Pons (tissue), 1 donor: ENCODE data around the gene PPP1R36.
"Not testable (repeated sequence)": the region's sequence is repeated elsewhere in the genome, so short reads cannot be mapped to it uniquely, and the experiment has no call there.

ENCODE experiments used
- DNase-seq: peaks from one replicate; pipeline ENCODE4 v3.0.0-alpha.2; 2016; ENCODE audit warnings: low spot score

PPP1R36 gene, protein sequence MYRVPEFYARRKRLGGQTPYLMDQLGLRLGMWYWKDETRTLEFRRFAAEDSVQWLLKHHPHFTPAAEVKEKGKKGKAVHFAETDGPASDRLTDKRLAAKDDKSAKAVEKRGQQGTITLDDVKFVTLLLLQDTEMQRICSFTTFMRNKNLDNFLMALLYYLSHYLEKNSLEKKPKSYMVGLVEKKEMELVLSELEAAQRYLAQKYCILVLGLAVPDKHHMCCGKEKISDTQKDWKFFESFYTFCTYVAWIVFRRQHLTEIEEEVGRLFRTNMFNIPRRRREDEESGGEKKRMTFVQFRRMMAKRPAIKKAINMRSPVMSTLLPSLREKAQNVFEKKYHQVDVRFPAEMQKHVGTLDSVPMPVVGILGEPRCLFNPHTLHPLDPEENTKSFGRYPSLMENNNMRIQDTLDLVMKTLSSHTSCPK

DNA sequence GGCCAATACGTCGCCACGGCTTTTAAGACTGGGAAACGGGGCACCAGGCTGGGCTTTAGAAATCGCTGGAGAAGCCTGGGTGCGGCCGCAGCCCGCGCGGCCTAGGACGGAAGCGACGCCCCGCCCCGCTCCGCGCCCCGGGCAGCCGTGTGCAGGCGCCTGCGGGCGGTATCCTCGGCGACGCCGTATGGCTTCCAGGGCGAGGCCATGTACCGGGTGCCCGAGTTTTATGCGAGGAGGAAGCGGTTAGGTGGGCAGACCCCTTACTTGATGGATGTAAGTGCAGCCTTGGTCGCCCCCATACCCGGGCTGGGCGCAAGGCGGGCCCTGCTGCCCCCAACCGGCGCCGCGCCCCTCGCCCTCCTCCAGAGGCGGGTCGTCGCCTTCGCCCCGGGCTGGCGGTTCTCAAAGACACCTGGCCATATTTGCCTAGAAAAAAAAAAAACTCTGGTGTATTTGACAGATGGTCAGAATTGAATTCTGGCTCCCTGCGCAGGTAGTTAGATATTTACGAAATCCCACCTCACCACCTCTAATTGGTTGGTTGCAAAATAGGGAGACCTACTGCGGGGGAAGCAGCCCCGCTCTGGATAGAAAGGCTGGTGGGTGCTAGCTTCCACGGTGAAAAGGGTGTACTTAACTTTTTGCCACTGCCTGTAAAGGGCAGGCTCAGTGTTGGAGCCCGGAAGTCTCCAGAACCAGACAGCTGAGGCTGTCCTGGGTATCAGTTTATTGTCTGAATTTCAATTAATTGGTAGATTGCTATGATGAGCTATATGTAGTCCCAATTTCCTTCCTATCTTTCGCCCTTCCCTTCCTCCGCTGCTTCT is at the start of gene PPP1R36:
Gene PPP1R36 (plus strand): TSS at position 171 of the 830 bp plus-strand sequence. CDS start 37 bp downstream, at position 208.
- no peak for DNase-seq

GRCh38 chr14:64500088-64500487 is 49.7 kb upstream of the PPP1R36 start:
- DNase-seq, result no peak

DNA sequence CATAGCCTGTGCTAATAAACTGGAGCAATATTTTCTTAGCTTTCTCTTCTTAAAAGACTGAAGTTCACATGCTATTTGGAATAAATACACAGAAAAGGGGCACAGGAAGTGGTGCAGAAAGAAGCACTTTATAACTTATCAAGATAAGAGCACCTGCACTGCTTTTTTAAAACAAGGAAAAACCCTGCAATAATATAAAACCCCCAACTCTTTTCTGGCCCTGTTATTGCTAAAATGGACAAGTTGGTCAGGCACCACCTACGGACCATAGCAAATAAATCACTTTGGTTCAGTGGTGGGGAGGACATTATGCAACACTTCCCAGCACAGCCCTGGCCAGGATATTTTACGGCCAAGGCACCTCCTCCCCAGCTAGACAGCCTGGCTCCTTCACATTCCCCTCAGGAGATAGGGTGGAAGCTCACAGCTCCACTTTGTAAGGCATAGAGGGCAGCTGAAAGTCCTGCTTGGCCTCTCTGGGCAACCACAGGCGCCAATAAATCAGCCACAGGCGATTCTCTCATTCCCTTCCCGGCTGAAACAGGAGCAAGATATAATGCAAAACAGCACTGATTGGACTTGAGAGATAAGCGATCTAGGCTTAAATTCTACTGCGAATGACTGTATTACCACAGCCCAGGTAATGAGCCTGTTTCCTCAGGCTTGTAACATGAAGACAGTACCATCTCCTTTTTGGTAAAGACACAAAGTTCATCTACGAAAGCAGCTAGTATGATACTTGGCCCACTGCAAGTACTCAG is 48.2 kb upstream of the PPP1R36 start:
- no peak for DNase-seq

GRCh38 chr14:64502456-64502855 is 47.3 kb upstream of the PPP1R36 start:
- DNase-seq, result no peak

- DNase-seq, result peak; percentile 54
Measured at GRCh38 chr14:64502887-64503433, 46.8 kb upstream of the PPP1R36 start.

GRCh38 chr14:64503434-64504309 is 46.1 kb upstream of the PPP1R36 start, which contains the start of gene ZBTB25:
Gene ZBTB25, minus strand, starts transcription at chr14:64503838. Its CDS starts 13,305 bp downstream, at chr14:64490533.
- peak; percentile 89 for DNase-seq

- peak; percentile 56 for DNase-seq
Measured at GRCh38 chr14:64504310-64504896, 45.4 kb upstream of the PPP1R36 start, which contains the start of gene ZBTB1. Gene ZBTB1, plus strand, starts transcription at chr14:64504770. Its CDS starts 16,735 bp downstream, at chr14:64521505.

DNA sequence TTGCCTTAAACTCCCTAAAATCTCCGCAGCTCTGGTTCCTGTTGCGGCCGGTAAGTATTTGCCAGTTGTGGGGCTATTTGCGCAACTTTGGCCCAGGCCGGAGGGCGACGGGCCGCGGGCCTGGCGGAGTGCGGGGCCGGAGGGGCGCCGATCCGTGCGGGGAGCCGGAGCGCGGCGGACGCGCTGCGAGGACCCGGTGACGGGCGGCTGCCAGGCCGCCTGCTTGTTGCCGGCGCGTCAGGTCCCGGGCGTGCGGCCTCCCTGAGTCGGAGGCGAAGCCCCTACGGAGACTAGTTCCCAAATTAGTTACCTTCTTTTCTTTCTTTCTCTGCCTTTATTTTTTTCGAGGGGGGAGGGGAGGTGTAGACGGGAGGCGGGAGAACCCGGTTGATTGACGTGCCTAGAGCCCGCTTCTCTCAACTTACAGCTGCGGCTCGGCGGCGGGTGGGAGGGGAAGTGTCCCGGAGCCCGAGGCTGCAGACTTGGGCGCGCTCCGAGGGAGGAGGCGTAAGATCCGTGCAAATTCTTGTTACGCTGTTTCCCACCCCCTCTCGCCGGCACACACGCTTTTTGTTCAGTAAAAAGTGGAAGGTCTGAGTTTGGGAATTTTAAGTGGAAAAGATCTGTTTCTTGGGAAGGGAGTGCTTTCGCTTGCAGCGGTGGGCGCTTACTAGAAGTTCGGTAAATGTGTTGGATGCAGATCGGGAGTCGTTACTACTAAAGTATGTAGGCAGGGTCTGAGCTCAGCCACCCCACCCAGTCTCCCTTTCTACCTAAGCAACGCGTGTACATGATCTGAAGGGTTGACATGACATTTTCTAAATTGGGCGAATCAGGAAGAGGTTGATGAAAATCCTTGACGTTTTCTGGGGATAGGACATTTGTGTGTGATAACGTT is 44.6 kb upstream of the PPP1R36 start:
- peak; percentile 91 for DNase-seq

- DNase-seq, result no peak
Measured at GRCh38 chr14:64506721-64507120, 43.0 kb upstream of the PPP1R36 start.

- no peak for DNase-seq
Measured at GRCh38 chr14:64507376-64508156, 42.2 kb upstream of the PPP1R36 start.

DNA sequence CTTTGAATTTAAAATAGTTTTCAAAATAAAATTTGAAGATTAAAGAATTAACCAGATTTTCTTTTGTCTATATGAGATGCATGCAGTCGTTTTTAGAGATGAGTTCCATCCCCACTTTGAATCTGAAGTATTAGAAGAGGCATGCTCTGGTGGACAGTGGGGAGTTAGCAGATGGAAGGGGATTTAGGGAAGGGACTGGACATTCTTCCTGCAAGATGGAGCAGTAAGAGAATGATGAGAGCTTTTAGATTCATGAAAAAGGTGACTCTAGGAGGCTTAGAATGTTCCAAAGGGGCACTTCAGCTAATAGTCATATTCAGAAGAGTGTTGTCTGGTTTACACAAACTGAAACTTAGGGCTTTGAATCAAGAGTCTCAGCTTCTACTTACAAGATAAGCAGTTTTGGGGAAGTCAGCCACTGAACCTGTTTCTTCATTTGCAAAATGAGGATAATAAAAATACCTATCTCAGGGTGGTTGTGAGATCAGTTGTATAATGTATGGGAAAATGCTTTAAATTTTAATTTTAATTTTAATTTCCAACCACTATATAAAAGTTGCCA is 41.5 kb upstream of the PPP1R36 start:
- DNase-seq, result no peak

DNA sequence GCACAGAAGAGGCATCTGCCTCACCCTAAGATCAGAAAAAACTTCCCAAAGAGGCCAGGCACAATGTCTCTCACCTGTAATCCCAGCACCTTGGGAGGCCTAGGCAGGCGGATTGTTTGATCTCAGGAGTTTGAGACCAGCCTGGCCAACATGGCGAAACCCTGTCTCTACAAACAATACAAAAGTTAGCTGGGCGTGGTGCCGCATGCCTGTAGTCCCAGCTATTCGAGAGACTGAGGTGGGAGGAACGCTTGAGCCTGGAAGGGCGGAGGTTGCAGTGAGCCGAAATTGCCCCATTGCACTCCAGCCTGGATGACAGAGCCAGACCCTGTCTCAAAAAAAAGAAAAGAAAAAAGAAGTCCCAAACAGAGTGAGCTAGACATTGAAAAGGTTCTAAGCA is 40.7 kb upstream of the PPP1R36 start:
- no peak for DNase-seq

GRCh38 chr14:64510825-64511671 is 38.7 kb upstream of the PPP1R36 start:
- DNase-seq, result peak; percentile 92

GRCh38 chr14:64513271-64513670 is 36.5 kb upstream of the PPP1R36 start:
- no peak for DNase-seq

DNA sequence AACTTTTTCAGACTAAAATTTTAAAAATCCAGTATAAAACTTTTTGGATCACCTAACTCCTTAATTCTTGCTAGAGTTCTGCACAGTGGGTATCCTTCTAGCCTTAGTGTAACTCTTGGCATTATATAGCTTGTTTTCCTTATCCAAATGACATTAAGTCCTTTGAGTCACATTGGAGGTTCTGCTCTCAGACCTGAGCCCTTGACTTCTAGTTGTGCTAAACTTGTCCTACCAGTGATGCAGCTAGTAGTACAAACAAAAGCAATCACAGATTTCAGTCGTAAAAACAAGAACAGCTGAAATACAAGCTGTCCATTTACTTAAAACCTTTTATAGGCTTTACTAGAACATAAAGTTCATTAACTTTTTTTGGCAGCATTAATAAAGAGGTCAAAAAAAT is 34.7 kb upstream of the PPP1R36 start:
- DNase-seq, result no peak

GRCh38 chr14:64516969-64517368 is 32.8 kb upstream of the PPP1R36 start:
- DNase-seq, result no peak

- not testable (repeated sequence) for DNase-seq
Measured at GRCh38 chr14:64517667-64518066, 32.1 kb upstream of the PPP1R36 start.
